ENCODE measurements around the gene ZNF814.
A peak's percentile ranks its signal among the peaks of the same experiment; 100 is the strongest.
"Not testable (repeated sequence)": the region's sequence is repeated elsewhere in the genome, so short reads cannot be mapped to it uniquely, and the experiment has no call there.

The ZNF814 gene

GRCh38 chr19:57815247-57816075 lies 73.4 kb downstream of the ZNF814 start:
- peak overlapping the region; percentile 41 for H3K4me3 ChIP-seq (replicated peaks; ENCODE audit: low read depth, low read length)
- no peak for DNase-seq (ENCODE audit: extremely low read depth, insufficient read length)
- peaks cover 2% of the 10 kb centered on the region for H3K36me3 ChIP-seq (ENCODE audit: control insufficient read depth, insufficient read depth, low read length)
- TF ChIP-seq CTCF (IDR thresholded peaks at IDR 0.05; ENCODE audit: insufficient read depth, low read length, poor library complexity, severe bottlenecking): no peak
- H3K27me3 ChIP-seq (replicated peaks; ENCODE audit: control insufficient read depth, insufficient read depth, low read length): no peaks in the 10 kb centered on the region

GRCh38 chr19:57814505-57815246 lies 74.2 kb downstream of the ZNF814 start, which contains the start of gene ZNF552:
ZNF552 (minus strand) TSS chr19:57814913; CDS start chr19:57814743, 170 bp downstream.
- H3K27me3 ChIP-seq (replicated peaks; ENCODE audit: control insufficient read depth, insufficient read depth, low read length): no peaks in the 10 kb centered on the region
- DNase-seq (ENCODE audit: extremely low read depth, insufficient read length): peak; percentile 76
- H3K4me3 ChIP-seq (replicated peaks; ENCODE audit: low read depth, low read length): peak within 1 kb of the TSS; percentile 91
- TF ChIP-seq CTCF (IDR thresholded peaks at IDR 0.05; ENCODE audit: insufficient read depth, low read length, poor library complexity, severe bottlenecking): no peak
- peaks cover 4% of the 10 kb centered on the region for H3K36me3 ChIP-seq (ENCODE audit: control insufficient read depth, insufficient read depth, low read length)

GRCh38 chr19:57813919-57814504 lies 74.8 kb downstream of the ZNF814 start:
- TF ChIP-seq CTCF (IDR thresholded peaks at IDR 0.05; ENCODE audit: insufficient read depth, low read length, poor library complexity, severe bottlenecking): no peak
- Histone ChIP-seq H3K27me3 (replicated peaks; ENCODE audit: control insufficient read depth, insufficient read depth, low read length) (no peaks in the 10 kb centered on the region), H3K4me3 (replicated peaks; ENCODE audit: low read depth, low read length) (peak overlapping the region; percentile 91), H3K36me3 (ENCODE audit: control insufficient read depth, insufficient read depth, low read length) (peaks cover 4% of the 10 kb centered on the region)
- DNase-seq (ENCODE audit: extremely low read depth, insufficient read length): no peak

GRCh38 chr19:57812975-57813820 lies 75.6 kb downstream of the ZNF814 start:
- not testable (repeated sequence) for H3K27me3 ChIP-seq (replicated peaks; ENCODE audit: control insufficient read depth, insufficient read depth, low read length); H3K36me3 ChIP-seq (ENCODE audit: control insufficient read depth, insufficient read depth, low read length); DNase-seq (ENCODE audit: extremely low read depth, insufficient read length); H3K4me3 ChIP-seq (replicated peaks; ENCODE audit: low read depth, low read length)

- peak; percentile 36 for DNase-seq (ENCODE audit: extremely low read depth, insufficient read length)
- Histone ChIP-seq H3K36me3 (ENCODE audit: control insufficient read depth, insufficient read depth, low read length) (peaks cover 7% of the 10 kb centered on the region), H3K4me3 (replicated peaks; ENCODE audit: low read depth, low read length) (no peak overlapping the region), H3K27me3 (replicated peaks; ENCODE audit: control insufficient read depth, insufficient read depth, low read length) (no peaks in the 10 kb centered on the region)
- no peak for TF ChIP-seq CTCF (IDR thresholded peaks at IDR 0.05; ENCODE audit: insufficient read depth, low read length, poor library complexity, severe bottlenecking)
Observed at GRCh38 chr19:57812226-57812625, 76.6 kb downstream of the ZNF814 start.

- H3K27me3 ChIP-seq (replicated peaks; ENCODE audit: control insufficient read depth, insufficient read depth, low read length); H3K36me3 ChIP-seq (ENCODE audit: control insufficient read depth, insufficient read depth, low read length); H3K4me3 ChIP-seq (replicated peaks; ENCODE audit: low read depth, low read length); DNase-seq (ENCODE audit: extremely low read depth, insufficient read length): not testable (repeated sequence)
Observed at GRCh38 chr19:57810410-57811295, 78.2 kb downstream of the ZNF814 start.

Data from GM06990 (cell line).